Skeletal muscle satellite cell (primary cell): Measurements from ENCODE around the gene EXOC4.

ENCODE experiments used
- H3K27me3 ChIP-seq: 2 replicates; pipeline ENCODE4 v1.7.0; 2013; ENCODE audit warnings: low read length; ENCODE audit not compliant: control insufficient read depth, insufficient read depth
- H3K36me3 ChIP-seq: 2 replicates; pipeline ENCODE4 v1.7.0; 2013; ENCODE audit warnings: mild to moderate bottlenecking, control low read depth, low read length; ENCODE audit not compliant: insufficient read depth
- H3K4me1 ChIP-seq: 2 replicates; pipeline ENCODE4 v1.7.0; 2013; ENCODE audit warnings: low read length; ENCODE audit not compliant: control insufficient read depth, insufficient read depth
- H3K4me2 ChIP-seq: 2 replicates; pipeline ENCODE4 v1.7.0; 2013; ENCODE audit warnings: mild to moderate bottlenecking, low read length
- H3K4me3 ChIP-seq: 2 replicates; pipeline ENCODE4 v1.7.0; 2013; ENCODE audit warnings: low read length
- H3K9ac ChIP-seq: 2 replicates; pipeline ENCODE4 v1.7.0; 2013; ENCODE audit warnings: mild to moderate bottlenecking, low read depth, low read length, moderate library complexity
- H3K9me3 ChIP-seq: replicated peaks from 2 replicates; pipeline ENCODE4 v1.7.0; 2013; ENCODE audit warnings: mild to moderate bottlenecking, control low read depth, low read length

EXOC4 gene

GRCh38 chr7:133786401-133786937, 533.6 kb downstream of the EXOC4 start:
- H3K4me1 ChIP-seq, result no peaks in the 10 kb centered on the region
- H3K36me3 ChIP-seq, result no peaks in the 10 kb centered on the region
- H3K9me3 ChIP-seq, result no peaks in the 10 kb centered on the region
- no peak overlapping the region for H3K4me2 ChIP-seq
- no peaks in the 10 kb centered on the region for H3K27me3 ChIP-seq
- H3K9ac ChIP-seq, result no peak overlapping the region
- no peak overlapping the region for H3K4me3 ChIP-seq

- Histone ChIP-seq H3K27me3 (no peaks in the 10 kb centered on the region), H3K4me1 (no peaks in the 10 kb centered on the region), H3K36me3 (no peaks in the 10 kb centered on the region), H3K9ac (no peak overlapping the region), H3K4me2 (no peak overlapping the region), H3K9me3 (no peaks in the 10 kb centered on the region), H3K4me3 (no peak overlapping the region)
These were observed 537.1 kb downstream of the EXOC4 start for GRCh38 chr7:133789974-133790373.

- Histone ChIP-seq H3K4me1 (no peaks in the 10 kb centered on the region), H3K9ac (no peak overlapping the region), H3K27me3 (no peaks in the 10 kb centered on the region), H3K9me3 (no peaks in the 10 kb centered on the region), H3K4me2 (no peak overlapping the region), H3K36me3 (no peaks in the 10 kb centered on the region), H3K4me3 (no peak overlapping the region)
These were observed 538.0 kb downstream of the EXOC4 start for GRCh38 chr7:133790911-133791310.

GRCh38 chr7:133794479-133794878, 541.6 kb downstream of the EXOC4 start:
- no peaks in the 10 kb centered on the region for H3K9me3 ChIP-seq

GRCh38 chr7:133795068-133795665, 542.3 kb downstream of the EXOC4 start:
- H3K27me3 ChIP-seq, result no peaks in the 10 kb centered on the region
- H3K4me1 ChIP-seq, result peaks cover 3% of the 10 kb centered on the region
- no peaks in the 10 kb centered on the region for H3K9me3 ChIP-seq
- no peak overlapping the region for H3K4me3 ChIP-seq
- H3K9ac ChIP-seq, result no peak overlapping the region
- no peaks in the 10 kb centered on the region for H3K36me3 ChIP-seq
- H3K4me2 ChIP-seq, result no peak overlapping the region

More at GRCh38 chr7:133794479-133794878, 541.6 kb downstream of the EXOC4 start:
- Histone ChIP-seq H3K27me3 (no peaks in the 10 kb centered on the region), H3K36me3 (no peaks in the 10 kb centered on the region), H3K9ac (no peak overlapping the region), H3K4me1 (peaks cover 3% of the 10 kb centered on the region), H3K4me2 (no peak overlapping the region), H3K4me3 (no peak overlapping the region)

GRCh38 chr7:133796782-133797745, 544.2 kb downstream of the EXOC4 start:
- no peaks in the 10 kb centered on the region for H3K9me3 ChIP-seq
- no peak overlapping the region for H3K9ac ChIP-seq
- peaks cover 3% of the 10 kb centered on the region for H3K4me1 ChIP-seq
- H3K27me3 ChIP-seq, result no peaks in the 10 kb centered on the region
- no peaks in the 10 kb centered on the region for H3K36me3 ChIP-seq
- no peak overlapping the region for H3K4me3 ChIP-seq
- no peak overlapping the region for H3K4me2 ChIP-seq

- Histone ChIP-seq H3K9me3 (no peaks in the 10 kb centered on the region), H3K27me3 (no peaks in the 10 kb centered on the region), H3K4me1 (peaks cover 3% of the 10 kb centered on the region), H3K4me2 (no peak overlapping the region), H3K4me3 (no peak overlapping the region), H3K36me3 (no peaks in the 10 kb centered on the region), H3K9ac (no peak overlapping the region)
These were observed 545.1 kb downstream of the EXOC4 start for GRCh38 chr7:133797818-133798520.

- H3K9me3 ChIP-seq, result no peaks in the 10 kb centered on the region
- peaks cover 3% of the 10 kb centered on the region for H3K4me1 ChIP-seq
- no peaks in the 10 kb centered on the region for H3K27me3 ChIP-seq
- H3K36me3 ChIP-seq, result no peaks in the 10 kb centered on the region
- no peak overlapping the region for H3K4me2 ChIP-seq
- no peak overlapping the region for H3K9ac ChIP-seq
- H3K4me3 ChIP-seq, result no peak overlapping the region
These were observed 548.5 kb downstream of the EXOC4 start for GRCh38 chr7:133801341-133801740.

GRCh38 chr7:133804127-133804526, 551.2 kb downstream of the EXOC4 start:
- no peaks in the 10 kb centered on the region for H3K9me3 ChIP-seq
- no peak overlapping the region for H3K4me3 ChIP-seq
- no peaks in the 10 kb centered on the region for H3K27me3 ChIP-seq
- H3K9ac ChIP-seq, result no peak overlapping the region
- H3K4me1 ChIP-seq, result no peaks in the 10 kb centered on the region
- H3K36me3 ChIP-seq, result no peaks in the 10 kb centered on the region
- no peak overlapping the region for H3K4me2 ChIP-seq

GRCh38 chr7:133805426-133805825, 552.5 kb downstream of the EXOC4 start:
- Histone ChIP-seq H3K9ac (no peak overlapping the region), H3K4me3 (no peak overlapping the region), H3K4me2 (no peak overlapping the region), H3K36me3 (no peaks in the 10 kb centered on the region), H3K9me3 (no peaks in the 10 kb centered on the region), H3K4me1 (no peaks in the 10 kb centered on the region), H3K27me3 (no peaks in the 10 kb centered on the region)
